Choroid plexus epithelial cell (primary cell): Measurements from ENCODE around the gene DNAJC8.

Source experiments
- DNase-seq: peaks from one replicate; pipeline ENCODE4 v3.0.0-alpha.2; 2010; ENCODE audit warnings: low read depth
- H3K4me3 ChIP-seq: 2 replicates; pipeline ENCODE4 v1.5.1; 2011; ENCODE audit warnings: low read depth, mild to moderate bottlenecking, control low read depth, low read length, moderate library complexity
- CTCF ChIP-seq: conservative IDR thresholded peaks from 2 replicates; pipeline ENCODE4 v1.5.1; 2011; ENCODE audit warnings: low read depth, mild to moderate bottlenecking, control low read depth, inconsistent platforms, low read length, moderate library complexity

DNAJC8 gene

DNA sequence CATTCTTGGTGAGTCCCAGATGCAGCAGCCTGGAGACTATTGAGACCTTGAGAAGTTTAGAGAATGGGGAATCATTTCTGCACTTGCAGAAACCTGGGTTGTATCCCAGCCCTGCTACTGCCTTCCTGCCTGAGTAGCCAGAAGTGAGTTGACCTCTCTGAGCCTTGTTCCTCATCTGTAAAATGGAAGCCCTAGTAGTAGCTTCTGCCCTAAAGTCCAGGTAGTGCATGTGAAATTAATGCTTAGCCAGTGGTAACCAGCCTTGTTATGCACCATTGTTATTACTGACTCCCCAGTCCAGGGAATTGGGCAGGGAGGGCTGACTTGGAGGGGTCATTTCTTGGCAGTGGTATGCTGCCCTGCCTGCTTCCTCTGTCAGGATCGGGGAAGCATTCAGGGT, 32.1 kb upstream of the DNAJC8 start:
- H3K4me3 ChIP-seq, result no peak overlapping the region
- no peak for TF ChIP-seq CTCF
- DNase-seq, result no peak

DNA sequence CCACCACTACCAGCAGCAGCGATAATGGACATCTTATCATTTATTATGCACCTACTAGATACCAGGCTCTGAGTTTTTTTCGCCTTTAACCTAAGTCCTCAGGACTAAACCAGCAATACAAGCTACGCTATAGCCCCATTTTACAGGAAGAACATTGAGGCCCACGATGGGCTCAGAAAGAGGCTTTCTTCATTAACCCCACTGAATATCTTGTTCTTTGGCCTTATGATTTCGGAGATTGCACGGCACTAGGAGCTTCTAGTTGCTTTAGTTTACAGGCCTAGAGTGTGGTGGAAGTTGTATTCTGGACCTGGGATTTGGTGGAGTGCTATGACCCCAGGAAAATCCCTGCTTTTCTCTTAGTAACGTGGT, 28.0 kb upstream of the DNAJC8 start:
- peak overlapping the region; percentile 97 for H3K4me3 ChIP-seq
- DNase-seq, result no peak
- TF ChIP-seq CTCF, result no peak

- no peak for TF ChIP-seq CTCF
- DNase-seq, result peak; percentile 91
- H3K4me3 ChIP-seq, result peak overlapping the region; percentile 97
Observed at GRCh38 chr1:28259934-28260802, 27.3 kb upstream of the DNAJC8 start.

DNA sequence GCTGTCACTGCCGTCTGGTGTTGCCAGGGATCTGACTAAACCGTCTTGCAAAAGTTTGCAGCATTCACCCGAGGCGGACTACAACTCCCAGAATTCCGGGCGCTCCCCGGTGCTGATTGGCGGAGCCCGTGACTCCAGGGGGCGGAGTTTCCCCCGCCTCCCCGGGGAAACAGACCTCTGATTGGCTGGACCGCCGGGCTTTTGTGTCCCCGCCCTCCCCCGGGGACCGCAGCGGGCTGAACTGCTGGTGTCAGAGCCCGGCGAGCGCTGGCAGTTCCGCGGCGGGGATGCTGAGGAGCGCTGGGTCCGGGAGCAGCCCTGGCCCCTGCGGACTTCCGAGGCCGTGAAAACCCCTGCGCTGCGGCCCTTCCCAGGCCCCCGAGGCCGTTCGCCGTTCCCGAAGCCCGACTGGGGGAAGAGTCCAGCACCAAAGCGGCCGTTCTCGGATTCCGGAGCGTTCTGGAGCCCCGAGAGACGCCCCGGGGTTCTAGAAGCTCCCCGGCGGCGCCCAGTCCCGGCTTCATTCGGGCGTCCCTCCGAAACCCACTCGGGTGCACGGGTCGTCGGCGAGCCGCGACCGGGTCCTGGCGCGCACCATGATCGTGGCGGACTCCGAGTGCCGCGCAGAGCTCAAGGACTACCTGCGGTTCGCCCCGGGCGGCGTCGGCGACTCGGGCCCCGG, 26.6 kb upstream of the DNAJC8 start, which contains the start of gene SESN2:
TSS of gene SESN2 (plus strand) at position 267 of the 682 bp plus-strand sequence. CDS start at position 597, 330 bp downstream.
- peak within 1 kb of the TSS; percentile 97 for H3K4me3 ChIP-seq
- DNase-seq, result peak; percentile 99
- TF ChIP-seq CTCF, result no peak

- TF ChIP-seq CTCF, result no peak
- no peak for DNase-seq
Observed at GRCh38 chr1:28258628-28259251, 25.9 kb upstream of the DNAJC8 start.

GRCh38 chr1:28257736-28258135, 24.9 kb upstream of the DNAJC8 start:
- H3K4me3 ChIP-seq, result no peak overlapping the region
- DNase-seq, result no peak
- TF ChIP-seq CTCF, result no peak

More at GRCh38 chr1:28258628-28259251, 25.9 kb upstream of the DNAJC8 start:
- peak overlapping the region; percentile 41 for H3K4me3 ChIP-seq
